ENCODE results near the gene ATRNL1.

ATRNL1 gene

DNA sequence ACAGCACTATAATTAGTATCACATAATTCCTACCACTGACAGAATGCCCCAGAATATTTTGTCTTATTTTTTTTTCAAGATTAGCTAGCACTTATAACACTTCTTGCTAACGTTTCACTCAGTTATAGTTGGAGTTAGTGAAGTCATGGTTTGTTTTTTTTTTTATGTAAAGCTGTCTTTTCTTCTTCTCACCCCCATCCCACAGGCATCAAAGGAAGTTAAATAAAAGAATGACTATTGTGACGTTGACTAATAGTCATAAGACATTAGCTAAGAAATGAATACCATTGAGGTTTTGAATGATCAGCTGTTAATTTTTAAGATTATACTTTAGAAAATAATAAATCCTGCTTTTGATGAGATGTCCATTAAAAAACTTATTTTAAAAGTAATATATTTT, 681.6 kb downstream of the ATRNL1 start:
- H3K9me2 ChIP-seq (replicated peaks; ENCODE audit: control insufficient read depth, low read length), result no peaks in the 10 kb centered on the region
- H3K36me3 ChIP-seq (ENCODE audit: control insufficient read depth, low read length), result no peaks in the 10 kb centered on the region
- H3K4me3 ChIP-seq (ENCODE audit: low read length), result no peak overlapping the region
- TF ChIP-seq EZH2phosphoT487 (IDR thresholded peaks at IDR 0.05; ENCODE audit: borderline replicate concordance, low read length), result no peak
- TF ChIP-seq, protein P1, sequence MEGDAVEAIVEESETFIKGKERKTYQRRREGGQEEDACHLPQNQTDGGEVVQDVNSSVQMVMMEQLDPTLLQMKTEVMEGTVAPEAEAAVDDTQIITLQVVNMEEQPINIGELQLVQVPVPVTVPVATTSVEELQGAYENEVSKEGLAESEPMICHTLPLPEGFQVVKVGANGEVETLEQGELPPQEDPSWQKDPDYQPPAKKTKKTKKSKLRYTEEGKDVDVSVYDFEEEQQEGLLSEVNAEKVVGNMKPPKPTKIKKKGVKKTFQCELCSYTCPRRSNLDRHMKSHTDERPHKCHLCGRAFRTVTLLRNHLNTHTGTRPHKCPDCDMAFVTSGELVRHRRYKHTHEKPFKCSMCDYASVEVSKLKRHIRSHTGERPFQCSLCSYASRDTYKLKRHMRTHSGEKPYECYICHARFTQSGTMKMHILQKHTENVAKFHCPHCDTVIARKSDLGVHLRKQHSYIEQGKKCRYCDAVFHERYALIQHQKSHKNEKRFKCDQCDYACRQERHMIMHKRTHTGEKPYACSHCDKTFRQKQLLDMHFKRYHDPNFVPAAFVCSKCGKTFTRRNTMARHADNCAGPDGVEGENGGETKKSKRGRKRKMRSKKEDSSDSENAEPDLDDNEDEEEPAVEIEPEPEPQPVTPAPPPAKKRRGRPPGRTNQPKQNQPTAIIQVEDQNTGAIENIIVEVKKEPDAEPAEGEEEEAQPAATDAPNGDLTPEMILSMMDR (IDR thresholded peaks at IDR 0.05; ENCODE audit: low read depth, low read length, poor library complexity, severe bottlenecking), result no peak
- no peak overlapping the region for H3K4me2 ChIP-seq (ENCODE audit: low read length)
- H3K27ac ChIP-seq (ENCODE audit: low read depth, low read length), result no peak overlapping the region
- no peaks in the 10 kb centered on the region for H3F3A ChIP-seq (ENCODE audit: control insufficient read depth, insufficient read depth)
- no peaks in the 10 kb centered on the region for H4K20me1 ChIP-seq (ENCODE audit: control insufficient read depth, insufficient read depth, low read depth, low read length)
- H3K9me3 ChIP-seq (ENCODE audit: control insufficient read depth, insufficient read depth, low read length), result no peaks in the 10 kb centered on the region
- H3K4me1 ChIP-seq (ENCODE audit: control insufficient read depth, low read length), result no peaks in the 10 kb centered on the region
- H3K27me3 ChIP-seq (ENCODE audit: control insufficient read depth, low read length), result no peaks in the 10 kb centered on the region
- H3K79me2 ChIP-seq (ENCODE audit: control insufficient read depth, low read length), result no peaks in the 10 kb centered on the region

DNA sequence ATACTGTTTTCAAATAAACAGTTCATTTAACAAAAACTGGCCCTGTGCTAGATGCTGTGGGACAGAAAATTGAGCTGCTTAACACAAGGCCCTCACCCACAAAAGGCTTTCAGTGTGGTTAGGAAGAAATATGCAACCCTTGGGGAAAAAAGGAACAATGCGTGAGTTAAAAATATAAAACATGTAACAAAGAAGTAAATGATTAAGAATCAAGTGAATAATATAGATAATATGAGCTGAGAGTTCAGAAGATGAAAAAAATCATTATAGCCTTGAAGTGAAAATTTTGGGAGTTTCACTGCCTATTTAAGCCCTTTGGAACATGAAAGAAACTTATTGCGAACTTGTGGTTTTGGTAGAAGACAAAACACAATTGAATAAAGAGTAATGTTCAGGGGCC, 684.5 kb downstream of the ATRNL1 start:
- H3K9me2 ChIP-seq (replicated peaks; ENCODE audit: control insufficient read depth, low read length), result no peaks in the 10 kb centered on the region
- H4K20me1 ChIP-seq (ENCODE audit: control insufficient read depth, insufficient read depth, low read depth, low read length), result no peaks in the 10 kb centered on the region
- no peak overlapping the region for H3K27ac ChIP-seq (ENCODE audit: low read depth, low read length)
- no peaks in the 10 kb centered on the region for H3F3A ChIP-seq (ENCODE audit: control insufficient read depth, insufficient read depth)
- H3K4me1 ChIP-seq (ENCODE audit: control insufficient read depth, low read length), result no peaks in the 10 kb centered on the region
- no peaks in the 10 kb centered on the region for H3K79me2 ChIP-seq (ENCODE audit: control insufficient read depth, low read length)
- H3K9me3 ChIP-seq (ENCODE audit: control insufficient read depth, insufficient read depth, low read length), result no peaks in the 10 kb centered on the region
- no peaks in the 10 kb centered on the region for H3K36me3 ChIP-seq (ENCODE audit: control insufficient read depth, low read length)
- TF ChIP-seq EZH2phosphoT487 (IDR thresholded peaks at IDR 0.05; ENCODE audit: borderline replicate concordance, low read length), result no peak
- TF ChIP-seq, protein P1 (IDR thresholded peaks at IDR 0.05; ENCODE audit: low read depth, low read length, poor library complexity, severe bottlenecking), result no peak
- no peaks in the 10 kb centered on the region for H3K27me3 ChIP-seq (ENCODE audit: control insufficient read depth, low read length)
- H3K4me3 ChIP-seq (ENCODE audit: low read length), result no peak overlapping the region
- H3K4me2 ChIP-seq (ENCODE audit: low read length), result no peak overlapping the region

DNA sequence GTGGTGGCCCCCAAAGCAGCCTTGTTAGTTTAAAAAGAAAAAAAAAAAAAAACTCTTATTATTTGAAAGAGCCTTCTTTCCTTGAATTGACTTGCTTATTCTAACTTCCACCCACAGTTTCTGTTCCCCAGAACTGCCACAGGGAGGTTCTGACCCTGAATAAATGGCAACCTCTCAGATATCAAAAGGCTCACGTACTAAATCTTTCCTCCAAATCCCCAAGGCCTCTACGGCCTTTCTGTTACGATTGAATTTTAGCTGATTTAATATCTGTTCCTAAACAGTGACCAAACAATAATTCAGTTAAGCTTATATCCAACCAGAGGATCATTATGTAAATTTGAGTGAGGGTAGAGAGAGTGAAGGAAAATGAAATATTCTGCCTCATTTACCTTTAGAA, 697.1 kb downstream of the ATRNL1 start:
- Histone ChIP-seq H3K27me3 (ENCODE audit: control insufficient read depth, low read length) (no peaks in the 10 kb centered on the region), H3F3A (ENCODE audit: control insufficient read depth, insufficient read depth) (no peaks in the 10 kb centered on the region), H3K4me2 (ENCODE audit: low read length) (no peak overlapping the region), H3K36me3 (ENCODE audit: control insufficient read depth, low read length) (no peaks in the 10 kb centered on the region), H4K20me1 (ENCODE audit: control insufficient read depth, insufficient read depth, low read depth, low read length) (no peaks in the 10 kb centered on the region), H3K9me3 (ENCODE audit: control insufficient read depth, insufficient read depth, low read length) (no peaks in the 10 kb centered on the region), H3K4me3 (ENCODE audit: low read length) (no peak overlapping the region), H3K9me2 (replicated peaks; ENCODE audit: control insufficient read depth, low read length) (no peaks in the 10 kb centered on the region), H3K27ac (ENCODE audit: low read depth, low read length) (no peak overlapping the region), H3K4me1 (ENCODE audit: control insufficient read depth, low read length) (no peaks in the 10 kb centered on the region), H3K79me2 (ENCODE audit: control insufficient read depth, low read length) (no peaks in the 10 kb centered on the region)
- TF ChIP-seq, protein P1 (IDR thresholded peaks at IDR 0.05; ENCODE audit: low read depth, low read length, poor library complexity, severe bottlenecking), result no peak
- TF ChIP-seq EZH2phosphoT487 (IDR thresholded peaks at IDR 0.05; ENCODE audit: borderline replicate concordance, low read length), result no peak

DNA sequence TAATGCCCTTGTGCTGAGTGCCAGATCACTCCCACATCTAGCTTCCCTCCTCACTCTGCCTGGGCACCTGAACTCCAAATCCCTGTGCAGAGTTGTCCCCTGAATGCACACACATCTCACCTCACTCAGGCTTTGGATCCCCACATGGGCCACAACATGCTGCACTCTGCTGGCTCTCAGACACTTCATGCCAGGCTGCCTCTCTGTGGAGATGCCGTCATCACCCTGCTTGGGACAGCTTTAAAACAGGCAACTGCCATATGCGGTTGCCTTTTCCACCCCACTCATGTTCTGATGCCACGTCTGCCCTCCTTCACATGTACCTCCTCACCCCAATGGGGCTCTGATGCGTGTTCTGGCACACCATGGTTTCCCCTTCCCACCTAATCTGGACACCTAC, 702.8 kb downstream of the ATRNL1 start:
- Histone ChIP-seq H3K4me3 (ENCODE audit: low read length) (no peak overlapping the region), H4K20me1 (ENCODE audit: control insufficient read depth, insufficient read depth, low read depth, low read length) (no peaks in the 10 kb centered on the region), H3K4me1 (ENCODE audit: control insufficient read depth, low read length) (no peaks in the 10 kb centered on the region), H3K4me2 (ENCODE audit: low read length) (no peak overlapping the region), H3K36me3 (ENCODE audit: control insufficient read depth, low read length) (no peaks in the 10 kb centered on the region), H3K27ac (ENCODE audit: low read depth, low read length) (no peak overlapping the region), H3F3A (ENCODE audit: control insufficient read depth, insufficient read depth) (no peaks in the 10 kb centered on the region), H3K9me3 (ENCODE audit: control insufficient read depth, insufficient read depth, low read length) (no peaks in the 10 kb centered on the region), H3K9me2 (replicated peaks; ENCODE audit: control insufficient read depth, low read length) (no peaks in the 10 kb centered on the region), H3K79me2 (ENCODE audit: control insufficient read depth, low read length) (no peaks in the 10 kb centered on the region), H3K27me3 (ENCODE audit: control insufficient read depth, low read length) (no peaks in the 10 kb centered on the region)
- no peak for TF ChIP-seq EZH2phosphoT487 (IDR thresholded peaks at IDR 0.05; ENCODE audit: borderline replicate concordance, low read length)
- TF ChIP-seq, protein P1 (IDR thresholded peaks at IDR 0.05; ENCODE audit: low read depth, low read length, poor library complexity, severe bottlenecking), result no peak

Data from DOHH2 (cell line).